GM12892 (cell line): ENCODE data around the gene RAB36.

Experiments
- POLR2A ChIP-seq: IDR thresholded peaks from 2 replicates; pipeline ENCODE4 v1.6.1; 2011; ENCODE audit warnings: low read depth, low read length, control low read depth
- POLR2AphosphoS5 ChIP-seq: IDR thresholded peaks from 2 replicates; pipeline ENCODE4 v1.6.1; 2011; ENCODE audit warnings: low read depth, low read length, control low read depth
- TAF1 ChIP-seq: IDR thresholded peaks from 2 replicates; pipeline ENCODE4 v1.6.1; 2011; ENCODE audit warnings: low read depth, mild to moderate bottlenecking, control low read depth, low read length, borderline replicate concordance

- TF ChIP-seq POLR2AphosphoS5 = no peak
- no peak for TF ChIP-seq POLR2A
- no peak for TF ChIP-seq TAF1
Measured at GRCh38 chr22:23202812-23203451, 57.7 kb downstream of the RAB36 start.
